Measurements from ENCODE around the gene FARP1.

The FARP1 gene

DNA sequence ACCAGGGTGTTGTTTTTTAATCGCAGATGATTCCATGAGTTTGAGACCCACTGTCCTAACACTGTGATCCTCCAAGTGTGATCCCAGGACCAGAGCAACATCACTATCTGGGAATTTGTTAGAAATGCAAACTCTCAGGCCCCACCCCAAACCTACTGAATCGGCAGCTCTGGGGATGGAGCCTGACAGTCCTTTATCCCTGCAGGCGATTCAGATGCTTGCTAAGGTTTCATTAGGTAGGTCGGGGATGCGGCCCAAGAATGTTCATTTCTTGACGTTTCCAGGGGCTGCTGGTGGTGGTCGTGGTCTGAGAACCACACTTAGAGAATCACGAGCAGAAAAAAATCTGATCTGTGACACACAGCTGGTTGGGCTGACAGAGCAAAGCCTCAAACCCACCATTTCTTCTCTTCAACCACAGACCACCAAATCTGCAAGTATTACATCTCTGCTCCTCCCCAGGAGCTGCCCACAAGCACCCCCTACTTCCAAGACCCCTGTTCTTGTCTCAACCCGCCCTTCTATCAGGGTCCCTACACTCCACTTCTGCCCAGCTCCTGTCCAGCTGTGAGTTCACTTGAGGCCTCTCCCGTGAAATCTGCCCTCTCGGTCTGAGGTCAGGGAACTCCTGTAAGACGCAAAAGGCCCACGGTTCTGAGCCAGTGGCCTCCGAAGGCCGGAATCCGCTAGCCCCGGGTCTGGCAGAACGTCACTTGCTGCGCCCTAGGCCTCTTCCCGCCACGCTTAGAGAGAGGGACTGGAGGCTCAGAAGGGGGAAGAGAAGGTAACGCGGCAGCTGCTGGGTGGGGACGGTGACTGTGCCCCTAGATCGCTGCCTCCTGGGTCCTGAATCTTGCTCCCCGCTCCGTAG lies 1.1 kb upstream of the FARP1 start:
- DNase-seq: no peak

DNA sequence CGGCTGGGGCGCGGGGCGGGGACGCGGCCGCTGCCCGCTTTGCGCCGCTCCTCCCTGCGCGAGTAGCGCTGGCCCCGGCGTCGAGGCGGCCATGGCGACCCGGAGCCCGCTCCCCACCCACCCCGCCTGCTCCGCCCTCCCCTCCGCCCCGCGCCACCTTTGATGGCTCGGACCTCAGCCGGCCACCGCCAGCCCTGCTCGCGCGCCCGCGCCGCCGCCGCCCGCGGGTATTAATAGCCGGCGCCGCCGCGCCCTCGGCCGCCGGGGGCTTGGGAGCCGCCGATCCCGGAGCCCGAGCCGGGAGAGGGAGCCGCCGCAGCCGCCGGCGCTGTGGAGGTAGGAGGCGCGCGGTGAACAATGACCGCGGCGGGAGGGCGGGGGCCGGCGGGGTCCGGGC lies 261 bp downstream of the FARP1 start:
- DNase-seq: no peak

DNA sequence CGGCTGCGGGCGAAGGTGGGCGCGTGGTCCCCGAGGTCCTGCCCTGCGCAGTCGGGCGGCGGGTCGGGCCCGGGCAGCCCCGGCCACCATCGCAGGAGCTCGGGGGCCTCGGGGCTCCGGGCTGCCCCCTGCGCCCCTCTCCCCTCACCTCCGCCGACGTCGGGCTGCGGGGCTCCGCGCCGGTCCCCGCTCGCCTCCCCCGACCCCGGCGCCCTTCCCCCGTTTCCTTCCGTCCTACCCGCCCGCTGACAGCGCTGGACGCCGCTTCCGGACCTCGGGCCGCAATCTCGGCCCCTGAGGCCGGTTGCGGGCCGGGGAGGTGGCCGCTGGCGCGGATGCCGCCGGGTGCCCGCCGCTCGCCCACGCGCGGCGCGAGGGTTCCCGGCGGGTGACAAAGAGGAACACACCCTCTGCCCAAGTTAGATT lies 720 bp downstream of the FARP1 start:
- DNase-seq: no peak

DNA sequence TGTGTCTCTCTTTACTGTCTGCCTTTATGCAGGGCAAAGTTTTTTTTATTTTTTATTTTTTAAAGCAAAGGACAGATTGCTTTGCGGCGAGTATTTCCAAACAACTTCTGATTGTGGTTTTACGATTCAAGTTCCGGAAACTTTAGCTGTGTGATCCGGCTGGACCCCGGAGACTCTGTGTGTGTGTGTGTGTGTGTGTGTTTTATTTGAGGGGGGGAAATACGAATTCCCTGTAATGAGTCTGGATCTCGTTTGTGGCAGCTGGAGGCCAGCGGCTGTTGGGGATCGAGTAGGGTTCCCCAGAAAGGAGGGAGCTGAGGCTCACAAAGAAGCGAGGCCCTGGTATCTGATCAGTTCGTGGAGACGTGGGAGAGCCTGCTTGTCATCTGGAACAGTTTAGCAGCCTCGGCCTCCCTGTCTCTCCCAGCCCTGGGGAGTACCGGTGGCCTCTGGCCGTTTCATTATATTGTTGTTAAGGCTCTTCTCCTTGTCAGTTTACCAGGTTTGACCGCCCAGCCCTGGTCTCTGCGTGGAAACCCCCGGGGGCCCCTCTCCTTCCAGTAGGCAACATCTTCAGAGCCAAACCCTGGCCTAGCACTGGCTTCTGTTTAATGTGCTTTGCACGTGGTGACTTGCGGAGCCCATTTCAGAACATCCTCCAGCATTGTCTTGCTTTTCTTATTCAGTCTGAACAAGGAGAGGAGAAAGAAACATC lies 1.3 kb downstream of the FARP1 start:
- DNase-seq: no peak

DNA sequence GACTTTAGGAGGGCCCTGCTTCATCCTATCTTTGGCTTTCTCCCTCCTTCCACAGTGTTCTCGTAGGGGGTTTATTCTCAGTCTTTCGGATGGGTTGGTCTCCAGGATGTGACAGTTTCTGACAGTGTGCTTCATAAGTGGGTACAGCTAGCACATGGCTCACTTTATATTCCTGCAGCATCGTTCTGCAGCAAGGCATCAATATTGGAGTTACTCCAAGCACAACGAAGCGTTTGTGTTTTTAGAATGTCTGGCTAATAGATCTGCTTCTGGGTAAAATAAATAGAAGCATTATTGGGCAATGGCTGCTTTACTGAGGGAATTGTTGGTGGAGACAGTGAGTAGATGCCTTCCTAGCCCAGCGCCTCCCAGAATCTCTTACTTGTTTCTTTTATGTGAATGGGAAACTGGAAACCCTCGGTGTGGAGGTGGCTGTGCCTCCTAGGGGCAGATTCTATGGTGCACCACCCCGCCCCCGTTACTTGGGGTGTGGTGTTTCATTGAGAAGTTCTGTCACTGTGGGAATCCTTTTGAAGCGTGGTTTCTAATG lies 2.0 kb downstream of the FARP1 start:
- DNase-seq: no peak

DNA sequence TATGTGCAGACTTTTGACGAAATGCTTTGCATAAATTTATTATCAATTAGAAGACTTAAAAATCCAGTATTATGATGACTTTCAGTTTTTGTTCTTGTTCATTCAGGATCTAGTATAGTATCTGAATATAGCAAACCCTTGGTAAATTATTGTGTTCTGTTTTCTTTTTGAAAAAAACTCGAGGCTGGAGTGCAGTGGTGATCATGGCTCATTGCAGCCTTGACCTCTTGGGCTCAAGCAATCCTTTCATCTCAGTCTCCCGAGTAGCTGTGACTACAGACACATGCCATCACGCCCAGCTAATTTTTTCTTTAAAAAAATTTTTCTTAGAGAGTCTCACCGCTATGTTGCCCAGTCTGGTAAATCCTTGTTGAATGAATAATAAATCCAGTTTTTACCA lies 4.6 kb downstream of the FARP1 start:
- no peak for DNase-seq

DNA sequence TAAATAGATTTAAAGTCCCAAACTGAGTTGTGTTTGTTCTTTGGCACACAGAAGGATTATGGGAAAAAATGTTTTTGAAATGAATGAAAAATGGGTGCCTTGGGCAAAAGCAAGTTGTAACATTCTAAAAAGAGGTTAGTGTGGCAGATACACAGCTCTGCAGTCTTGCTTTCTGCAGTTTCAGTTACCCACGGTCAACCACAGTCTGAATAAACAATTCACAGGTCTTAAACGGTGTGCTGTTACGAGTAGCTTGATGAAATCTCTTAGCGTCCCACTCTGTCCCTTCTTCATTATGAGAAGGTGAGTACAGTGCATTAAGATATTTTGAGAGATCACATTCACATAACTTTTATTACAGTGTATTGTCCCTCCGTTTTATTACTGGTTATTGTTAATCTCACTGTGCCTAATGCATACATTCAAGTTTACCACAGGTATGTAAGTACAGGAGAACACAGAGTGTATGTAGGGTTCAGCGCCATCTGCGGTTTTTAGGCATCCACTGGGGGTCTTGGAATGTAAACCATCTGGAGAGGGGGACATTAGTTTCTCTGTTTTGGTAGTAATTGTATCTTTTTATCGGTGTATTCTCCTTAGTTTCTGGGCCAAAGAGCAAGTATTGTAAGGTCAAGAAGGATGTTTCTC lies 8.1 kb downstream of the FARP1 start:
- no peak for DNase-seq

DNA sequence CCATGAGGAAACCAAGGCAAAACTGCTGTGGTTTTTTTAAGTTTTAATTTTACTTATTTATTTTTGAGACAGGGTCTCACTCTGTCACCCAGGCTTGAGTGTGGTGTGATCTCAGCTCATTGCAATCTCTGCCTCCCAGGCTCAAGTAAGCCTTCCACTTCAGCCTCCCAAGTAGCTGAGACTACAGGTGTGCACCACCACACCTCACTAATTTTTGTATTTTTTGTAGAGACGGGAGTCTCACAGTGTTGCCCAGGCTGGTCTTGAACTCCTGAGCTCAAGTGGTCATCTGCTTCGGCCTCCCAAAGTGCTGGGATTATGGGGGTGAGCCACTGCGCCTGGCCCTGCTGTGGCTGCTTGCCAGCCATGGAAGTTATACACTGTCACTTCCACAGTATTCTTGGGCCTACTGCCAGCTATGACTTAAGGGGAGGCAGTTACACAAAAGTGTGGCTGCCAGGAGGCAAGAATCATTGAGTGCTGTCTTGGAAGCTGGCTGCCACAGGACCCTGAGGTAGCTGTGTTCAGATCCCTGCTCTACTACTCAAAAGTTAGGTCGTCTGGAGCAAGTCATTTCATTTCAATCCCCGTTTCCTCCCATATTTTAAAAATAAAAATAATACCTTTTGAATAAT lies 12.7 kb downstream of the FARP1 start:
- DNase-seq: no peak

DNA sequence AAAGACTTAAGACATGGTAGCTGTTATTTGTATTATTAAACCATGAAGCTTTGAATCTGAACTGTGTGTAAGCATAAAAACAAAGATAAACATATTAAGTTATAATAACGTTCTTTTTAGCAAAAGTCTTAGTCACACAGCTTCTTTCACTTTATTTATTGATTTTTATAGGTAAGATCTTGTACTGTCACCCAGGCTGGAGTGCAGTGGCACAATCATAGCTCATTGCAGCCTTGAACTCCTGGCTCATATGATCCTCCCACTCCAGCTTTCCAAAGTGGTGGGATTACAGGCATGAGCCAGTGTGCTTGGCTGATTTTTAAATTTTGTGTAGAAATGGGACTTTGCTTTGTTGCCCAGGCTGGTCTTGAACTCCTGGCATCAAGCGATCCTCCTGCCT lies 13.4 kb downstream of the FARP1 start:
- no peak for DNase-seq

DNA sequence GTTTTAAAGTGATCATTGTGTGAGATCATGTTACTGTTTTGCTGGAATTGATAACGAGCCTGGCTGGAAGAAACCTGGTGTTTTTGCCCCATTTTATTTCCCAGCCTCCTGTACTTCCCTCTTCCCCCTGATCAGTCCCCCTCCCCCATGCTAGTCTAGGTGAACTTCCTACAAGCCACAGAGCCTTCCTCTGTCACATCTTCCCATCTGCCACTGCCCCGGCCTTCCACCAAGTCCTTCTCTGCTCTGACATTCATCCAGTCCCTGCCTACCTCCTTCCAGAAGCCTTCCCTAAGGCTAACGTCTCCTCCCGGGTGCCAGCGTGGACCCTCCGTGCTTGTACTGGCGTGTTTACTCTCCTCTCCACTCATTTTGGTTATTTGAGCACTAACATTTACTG lies 14.3 kb downstream of the FARP1 start:
- DNase-seq: no peak

DNA sequence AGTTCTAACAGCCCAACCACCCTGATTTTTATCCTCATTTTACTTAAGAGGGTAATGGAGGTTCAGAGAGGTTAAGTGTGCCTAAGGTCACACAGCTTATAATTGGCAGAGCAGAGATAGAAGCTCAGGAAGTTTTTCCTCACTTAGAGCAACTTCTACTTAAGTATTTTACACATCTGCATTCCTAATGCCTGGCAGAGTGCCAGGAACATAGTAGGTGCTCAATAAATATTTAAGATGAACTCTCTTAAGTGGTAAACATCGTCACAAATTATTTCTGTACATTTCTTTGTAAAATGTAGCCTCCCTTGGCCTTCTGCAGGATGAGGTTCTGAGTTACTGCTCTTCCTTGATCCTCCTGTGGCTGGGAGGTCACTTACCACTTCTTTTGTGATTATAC lies 14.7 kb downstream of the FARP1 start:
- DNase-seq: no peak

DNA sequence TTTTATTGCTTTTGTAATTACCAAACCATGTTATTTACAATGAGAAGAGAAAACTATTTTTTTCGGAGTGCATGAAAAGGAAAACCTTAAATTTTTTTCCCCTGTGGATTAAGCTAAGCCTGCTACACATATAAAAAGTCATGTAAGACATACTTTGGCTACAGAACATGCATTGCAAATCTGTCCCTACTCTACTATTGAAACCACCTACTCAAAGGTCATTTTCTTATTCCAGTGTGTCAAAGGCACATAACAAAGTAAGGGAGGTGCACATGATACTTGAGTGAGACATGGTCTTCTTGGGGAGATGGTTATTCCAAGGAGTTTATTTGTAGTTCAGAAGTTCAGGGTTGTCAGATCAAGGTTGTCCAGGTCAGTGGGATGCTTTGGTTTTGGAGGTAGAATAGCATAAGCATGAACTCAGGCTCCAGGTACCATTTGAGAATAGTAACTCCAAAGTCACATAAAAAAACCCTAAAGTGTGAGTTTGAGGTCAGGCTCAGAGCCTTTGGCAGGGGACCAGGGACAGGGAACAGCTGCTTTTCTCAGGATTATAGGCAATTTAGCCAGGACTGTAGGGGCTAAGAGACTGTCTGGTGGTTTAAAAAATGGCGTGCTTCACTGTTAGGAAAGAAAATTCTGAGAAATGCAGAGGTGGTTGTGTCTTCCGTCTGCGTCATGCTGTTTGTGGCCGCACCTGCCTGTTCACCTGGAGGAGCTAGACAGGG lies 15.4 kb downstream of the FARP1 start:
- DNase-seq: no peak

DNA sequence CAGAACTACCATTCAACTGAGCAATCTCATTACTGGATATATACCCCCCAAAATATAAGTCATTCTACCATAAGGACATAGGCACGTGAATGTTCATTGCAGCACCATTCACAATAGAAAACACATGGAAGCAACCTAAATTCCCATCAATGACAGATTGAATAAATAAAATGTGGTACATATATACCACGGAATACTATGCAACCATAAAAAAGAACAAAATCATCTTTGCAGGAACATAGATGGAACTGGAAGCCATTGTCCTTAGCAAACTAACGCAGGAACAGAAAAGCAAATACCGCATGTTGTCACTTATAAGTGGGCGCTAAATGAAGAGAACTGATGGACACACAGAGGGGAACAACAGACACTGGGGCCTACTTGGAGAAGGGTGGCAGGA lies 20.0 kb downstream of the FARP1 start:
- no peak for DNase-seq

DNA sequence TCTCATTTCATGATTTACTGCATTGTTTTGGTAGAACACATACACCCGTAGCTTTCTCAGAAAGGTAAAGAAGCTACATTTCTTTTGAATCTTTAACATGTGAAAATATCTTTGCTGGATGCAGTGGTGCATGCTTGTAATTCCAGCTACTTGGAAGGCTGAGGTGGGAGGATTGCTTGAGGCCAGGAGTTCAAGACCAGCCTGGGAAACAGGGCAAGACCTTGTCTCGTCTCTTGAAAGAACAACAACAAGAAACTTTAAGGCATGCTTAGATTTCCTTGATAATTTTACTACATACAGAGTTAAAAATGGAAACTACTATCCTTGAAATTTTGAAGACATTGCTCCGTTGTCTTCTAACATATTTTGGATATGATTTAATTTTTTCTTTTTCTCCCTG lies 26.4 kb downstream of the FARP1 start:
- no peak for DNase-seq

DNA sequence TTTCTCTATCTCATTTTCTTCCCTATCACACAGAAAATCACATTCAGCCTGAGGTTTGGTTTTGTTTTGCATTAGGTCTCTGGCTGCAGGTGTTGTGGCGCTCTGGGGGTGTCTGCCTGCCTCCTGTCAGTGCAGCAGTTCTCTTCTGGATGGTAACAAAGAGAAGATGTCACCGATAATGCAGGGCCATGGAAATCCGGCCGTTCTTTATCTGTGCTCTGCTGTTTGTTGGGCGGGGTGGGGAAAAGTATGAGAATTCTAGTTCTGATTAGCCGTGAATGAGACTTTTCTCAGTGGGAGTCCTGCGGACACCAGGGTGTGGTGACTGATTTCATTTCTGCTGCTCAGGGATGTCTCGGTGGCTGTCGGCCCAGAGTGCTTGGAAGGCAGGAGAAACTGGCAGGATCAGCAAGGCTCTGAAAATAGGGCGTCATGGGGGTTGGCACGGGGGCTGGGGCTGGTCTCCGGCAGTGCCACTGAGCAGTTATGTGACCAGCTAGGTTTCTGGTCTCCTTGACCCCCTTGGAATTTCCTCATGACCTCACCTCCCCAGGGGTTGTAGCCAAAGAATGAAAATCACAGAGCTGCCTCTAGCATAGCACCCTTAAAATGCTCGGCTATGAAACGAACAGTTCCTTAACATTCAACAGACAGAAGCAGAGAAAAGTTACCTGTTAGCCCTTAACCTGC lies 29.2 kb downstream of the FARP1 start:
- no peak for DNase-seq

DNA sequence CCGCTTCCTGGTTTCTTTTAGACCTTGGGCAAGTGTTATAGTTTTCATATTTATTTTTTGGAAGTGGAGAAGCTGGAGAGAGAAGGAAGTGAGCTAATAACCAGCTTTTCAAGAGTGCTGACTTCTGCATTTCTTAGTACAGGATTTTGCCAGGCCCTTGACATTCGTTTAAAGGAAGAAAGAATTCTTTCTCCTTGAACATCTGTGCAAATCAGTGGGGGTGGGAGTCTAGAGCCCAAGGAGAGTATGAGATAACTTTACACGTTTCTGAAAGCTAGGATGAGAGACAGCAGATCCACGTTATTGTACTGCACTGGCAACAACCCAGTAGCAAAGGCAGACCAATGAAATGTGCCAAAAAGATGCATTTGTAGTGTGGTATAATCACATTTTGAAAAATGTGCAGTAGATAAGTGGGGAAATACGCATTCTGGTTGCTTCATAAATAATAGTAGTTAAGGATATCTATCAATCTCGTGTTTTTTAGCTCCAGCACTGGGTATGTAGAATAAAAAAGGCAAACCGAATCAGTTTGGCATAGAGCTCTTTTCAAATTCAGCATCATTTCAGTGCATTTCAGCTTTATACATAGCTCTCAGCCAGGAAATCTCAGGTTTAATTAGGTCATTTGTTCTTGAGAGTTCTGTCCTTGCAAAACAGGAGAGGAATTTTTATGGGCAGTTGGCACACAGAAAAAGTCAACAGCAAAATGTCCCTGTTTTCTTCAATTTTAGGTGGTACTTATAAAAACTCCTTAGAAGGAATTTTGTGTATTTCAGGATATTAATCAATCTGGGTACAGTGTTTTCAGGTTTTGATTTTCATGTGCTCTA lies 29.9 kb downstream of the FARP1 start:
- DNase-seq: no peak

DNA sequence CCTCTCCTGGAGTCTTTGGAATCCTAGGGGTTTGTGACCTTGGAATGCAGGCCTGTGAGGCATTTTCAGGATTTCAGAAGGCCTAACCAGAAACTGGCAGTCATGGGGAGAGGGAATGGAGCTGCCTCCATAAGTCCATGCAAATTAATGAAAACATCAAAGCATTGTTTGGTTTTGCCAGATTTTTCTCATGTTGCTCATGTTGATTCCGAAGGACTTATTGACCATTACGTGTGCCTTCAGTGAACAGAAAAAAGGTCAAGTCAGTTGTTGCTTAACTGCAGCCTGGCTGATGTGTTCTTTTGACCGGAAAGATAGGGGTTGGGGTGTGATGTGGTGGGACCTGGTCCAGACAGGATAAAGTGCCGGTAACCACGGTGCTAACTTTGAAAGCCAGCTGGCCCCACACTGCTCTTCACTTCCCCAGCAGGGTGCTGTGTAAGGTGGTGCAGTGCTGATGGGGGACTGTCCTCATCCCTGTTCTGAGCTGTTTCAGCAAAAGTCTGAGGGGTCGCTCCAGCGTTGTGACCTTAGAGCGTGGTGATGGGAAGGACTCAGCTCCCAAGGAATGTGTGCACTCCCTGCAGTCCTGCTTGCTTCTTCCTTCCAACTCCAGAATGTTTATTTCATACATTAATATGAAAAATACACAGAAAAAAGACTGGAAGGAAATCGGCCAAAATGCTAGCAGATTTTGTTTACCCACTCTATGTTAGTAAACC lies 30.7 kb downstream of the FARP1 start:
- no peak for DNase-seq

DNA sequence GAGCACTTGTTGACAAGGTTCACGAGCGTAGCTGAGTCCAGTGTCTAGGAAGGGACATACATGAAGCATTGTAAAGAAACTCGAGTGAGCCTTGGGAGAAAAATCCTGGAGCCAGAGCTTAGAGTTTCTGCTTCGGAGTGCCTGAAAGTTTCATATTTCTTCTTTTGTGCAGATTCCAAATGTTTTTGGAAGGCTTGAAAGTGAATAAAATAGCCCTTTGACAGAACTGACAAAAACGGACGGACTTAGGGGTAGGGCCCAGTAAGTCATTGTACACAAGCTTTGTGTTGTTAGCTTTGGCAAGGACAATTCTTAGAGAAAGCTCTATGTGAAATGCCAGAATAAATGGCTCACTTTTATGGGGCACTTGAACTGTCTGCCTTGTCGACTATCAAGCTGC lies 31.4 kb downstream of the FARP1 start:
- no peak for DNase-seq

DNA sequence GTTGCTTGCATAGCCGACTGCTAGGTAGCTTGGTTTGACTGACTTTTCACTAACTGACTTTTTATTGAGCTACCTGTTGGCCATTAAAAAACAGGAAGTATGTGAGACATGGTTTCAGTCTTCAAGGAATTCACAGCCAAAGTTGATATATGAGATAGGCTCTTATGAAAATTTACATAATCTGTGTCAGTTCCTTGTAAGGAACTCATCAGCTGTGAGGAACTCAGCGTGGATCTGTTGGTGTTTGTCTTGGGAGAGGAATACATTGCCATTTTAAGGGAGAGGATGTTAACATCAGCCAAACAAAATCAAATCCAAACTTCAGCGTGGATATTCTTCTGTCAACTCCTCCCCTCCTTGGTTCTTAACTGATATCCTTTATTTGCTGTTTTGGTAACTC lies 32.1 kb downstream of the FARP1 start:
- no peak for DNase-seq

DNA sequence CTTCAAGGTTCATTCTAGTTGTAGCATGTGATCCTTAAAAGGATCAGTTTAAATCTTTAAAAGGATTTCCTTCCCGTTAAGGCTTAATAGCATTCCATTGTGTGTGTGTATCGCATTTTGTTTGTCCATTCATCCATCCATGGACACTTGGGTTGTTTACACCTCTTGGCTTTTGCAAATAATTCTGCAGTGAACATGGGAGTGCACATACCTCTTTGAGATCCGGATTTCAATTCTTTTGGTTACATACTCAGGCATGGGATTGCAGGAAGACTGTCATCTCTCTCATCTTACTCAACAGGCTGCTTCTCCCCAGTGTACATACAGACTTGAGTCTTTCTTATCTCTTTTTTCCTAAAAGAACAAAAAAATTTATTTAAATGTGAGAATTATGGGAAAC lies 32.9 kb downstream of the FARP1 start:
- DNase-seq: no peak
